Measurements from ENCODE around the gene DGKQ.
"Not testable (repeated sequence)": the region's sequence is repeated elsewhere in the genome, so short reads cannot be mapped to it uniquely, and the experiment has no call there.

DGKQ gene

GRCh38 chr4:1009542-1010394 lies 36.4 kb upstream of the DGKQ start:
- peak; percentile 75 for DNase-seq

- DNase-seq: peak; percentile 35
Measured at GRCh38 chr4:1008840-1009541, 35.6 kb upstream of the DGKQ start.

GRCh38 chr4:1006856-1007255 lies 33.5 kb upstream of the DGKQ start:
- DNase-seq: no peak

GRCh38 chr4:1004557-1005485 lies 31.5 kb upstream of the DGKQ start:
- no peak for DNase-seq

GRCh38 chr4:1004071-1004418 lies 30.7 kb upstream of the DGKQ start:
- no peak for DNase-seq

GRCh38 chr4:1003271-1004070 lies 30.1 kb upstream of the DGKQ start:
- DNase-seq: no peak

GRCh38 chr4:1002631-1003251 lies 29.4 kb upstream of the DGKQ start:
- DNase-seq: no peak

GRCh38 chr4:1002131-1002630 lies 28.8 kb upstream of the DGKQ start:
- no peak for DNase-seq

GRCh38 chr4:1001561-1002130 lies 28.3 kb upstream of the DGKQ start:
- DNase-seq: no peak

- DNase-seq: no peak
Measured at GRCh38 chr4:1000686-1001260, 27.4 kb upstream of the DGKQ start.

- no peak for DNase-seq
Measured at GRCh38 chr4:999882-1000425, 26.6 kb upstream of the DGKQ start.

- not testable (repeated sequence) for DNase-seq
Measured at GRCh38 chr4:999240-999863, 26.0 kb upstream of the DGKQ start.

- no peak for DNase-seq
Measured at GRCh38 chr4:998096-998691, 24.8 kb upstream of the DGKQ start.

- DNase-seq: no peak
Measured at GRCh38 chr4:997375-998071, 24.2 kb upstream of the DGKQ start.

GRCh38 chr4:996997-997374 lies 23.6 kb upstream of the DGKQ start:
- no peak for DNase-seq

GRCh38 chr4:996030-996996 lies 22.9 kb upstream of the DGKQ start:
- no peak for DNase-seq

GRCh38 chr4:995311-996026 lies 22.1 kb upstream of the DGKQ start:
- no peak for DNase-seq

Measured in activated gamma-delta T cell (primary cell).